CD4-positive, alpha-beta T cell treated with Interleukin-15 for 4 hours (primary cell): ENCODE results near the gene POLD4.
"Not testable (repeated sequence)": the region's sequence is repeated elsewhere in the genome, so short reads cannot be mapped to it uniquely, and the experiment has no call there.

Experiments
- DNase-seq: peaks from one replicate; pipeline ENCODE4 v3.0.0-alpha.2; 2020; ENCODE audit warnings: low spot score

The POLD4 gene

DNA sequence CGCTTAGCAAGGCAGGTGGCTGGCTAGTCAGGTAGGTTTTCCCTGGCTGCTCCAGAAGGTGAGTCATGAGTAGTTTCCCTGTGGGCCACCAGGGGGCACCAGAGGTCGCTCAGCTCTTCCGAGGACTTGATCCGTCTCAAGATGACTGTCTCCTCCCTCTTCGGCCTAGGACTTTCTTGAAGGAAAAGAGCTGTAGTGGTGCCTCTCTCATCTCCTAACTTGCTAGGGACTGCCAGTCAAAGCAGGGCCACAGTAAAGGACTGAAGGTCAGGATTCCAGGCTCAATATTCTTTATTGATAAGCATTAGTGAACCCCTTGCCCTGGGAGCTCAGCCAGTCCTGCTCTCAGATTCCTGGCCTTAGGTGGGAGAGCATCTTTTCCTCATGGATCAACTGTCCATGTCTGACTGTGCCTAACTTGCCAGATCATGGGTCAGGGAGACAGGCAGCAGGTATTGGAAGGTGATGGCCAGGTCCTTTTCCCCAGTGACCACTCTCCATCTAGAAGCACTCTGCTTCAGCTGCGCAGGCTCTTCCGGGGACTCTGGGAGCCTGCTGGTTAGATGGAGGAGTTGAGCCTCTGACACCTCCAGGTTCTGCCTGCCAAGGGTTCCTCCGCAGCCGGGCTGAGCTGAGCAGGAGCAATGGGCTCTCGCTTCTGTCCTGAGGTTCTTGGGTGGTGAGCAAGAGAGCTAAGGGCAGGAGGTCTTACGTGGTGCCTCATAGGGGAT, 1.9 kb downstream of the POLD4 start:
- peak; percentile 72 for DNase-seq

- DNase-seq = no peak
These were observed 3.3 kb downstream of the POLD4 start for GRCh38 chr11:67349928-67350465.

DNA sequence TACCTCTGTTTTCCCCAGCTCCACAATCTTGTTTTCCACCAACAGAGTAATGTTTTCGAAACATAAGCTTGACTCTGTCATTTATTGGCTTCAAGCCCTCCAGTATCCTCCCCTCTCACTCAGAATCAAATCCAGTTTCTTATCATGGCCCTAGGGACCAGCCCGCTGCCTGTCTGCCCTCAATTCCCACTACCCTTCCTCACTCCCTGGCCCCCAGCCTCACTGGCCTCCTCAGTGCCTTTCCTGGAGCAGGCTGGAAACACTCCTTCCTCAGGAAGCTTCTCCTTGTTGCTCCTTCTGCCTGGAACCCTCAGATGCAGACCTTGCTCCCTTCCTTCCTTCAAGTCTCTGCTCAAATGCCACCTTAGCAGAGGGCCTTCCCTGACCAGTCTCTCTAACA, 3.9 kb downstream of the POLD4 start:
- DNase-seq = no peak

DNA sequence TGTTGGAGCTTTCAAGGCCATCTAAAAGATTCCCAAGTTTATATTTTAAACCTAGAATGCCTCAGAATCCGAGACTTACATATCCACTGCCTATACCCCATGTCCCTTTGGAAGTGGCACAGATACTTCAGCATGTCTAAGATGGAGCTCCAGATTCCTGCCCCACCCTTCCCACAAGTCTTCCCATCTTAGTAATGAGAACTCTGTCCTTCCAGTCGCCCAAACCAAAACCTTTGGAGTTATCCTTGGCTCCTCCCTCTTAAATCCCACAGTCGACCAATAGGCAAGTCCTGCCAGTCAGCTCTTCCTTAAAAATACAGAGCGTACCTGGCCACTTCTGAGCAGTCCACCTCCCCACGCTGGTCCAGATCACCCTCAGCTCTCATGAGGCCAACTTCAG, 4.3 kb downstream of the POLD4 start:
- DNase-seq = no peak

GRCh38 chr11:67347964-67348749, 5.2 kb downstream of the POLD4 start:
- DNase-seq = no peak

GRCh38 chr11:67345920-67346819, 7.2 kb downstream of the POLD4 start:
- DNase-seq = peak; percentile 65

DNA sequence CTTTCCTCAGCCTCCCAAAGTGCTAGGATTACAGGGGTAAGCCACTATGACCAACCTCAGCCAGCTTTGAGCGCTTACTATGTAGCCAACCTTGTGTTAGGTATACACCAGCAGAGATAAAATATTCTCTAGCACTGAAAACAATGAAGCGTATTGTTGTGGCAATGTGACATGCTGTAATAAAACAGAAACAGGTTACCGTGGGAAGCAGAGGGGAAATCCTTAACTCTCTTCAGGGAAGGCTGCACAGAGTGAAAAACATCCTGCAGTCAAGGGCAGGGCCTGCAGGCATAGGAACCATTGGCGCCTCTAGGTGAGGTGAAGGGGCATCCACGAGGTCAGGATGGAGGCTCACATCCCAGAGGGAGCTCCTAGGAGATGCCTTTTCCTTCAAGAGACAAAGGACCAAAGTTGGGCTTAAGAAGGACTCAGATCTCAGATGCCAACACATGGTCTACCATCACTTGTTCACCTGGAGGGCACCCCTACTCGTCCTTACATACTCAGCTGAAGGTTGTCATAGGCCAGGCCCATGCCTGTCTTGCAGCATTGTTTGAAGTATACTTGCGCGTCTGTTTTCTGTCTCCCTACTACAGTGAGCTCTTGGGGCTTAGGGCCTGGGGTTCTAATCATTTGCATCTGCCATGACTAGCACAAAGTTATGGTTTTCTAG, 8.0 kb downstream of the POLD4 start:
- no peak for DNase-seq

- DNase-seq = no peak
These were observed 9.1 kb downstream of the POLD4 start for GRCh38 chr11:67344264-67344663.

- DNase-seq = no peak
These were observed 16.1 kb downstream of the POLD4 start for GRCh38 chr11:67337257-67337656.

DNA sequence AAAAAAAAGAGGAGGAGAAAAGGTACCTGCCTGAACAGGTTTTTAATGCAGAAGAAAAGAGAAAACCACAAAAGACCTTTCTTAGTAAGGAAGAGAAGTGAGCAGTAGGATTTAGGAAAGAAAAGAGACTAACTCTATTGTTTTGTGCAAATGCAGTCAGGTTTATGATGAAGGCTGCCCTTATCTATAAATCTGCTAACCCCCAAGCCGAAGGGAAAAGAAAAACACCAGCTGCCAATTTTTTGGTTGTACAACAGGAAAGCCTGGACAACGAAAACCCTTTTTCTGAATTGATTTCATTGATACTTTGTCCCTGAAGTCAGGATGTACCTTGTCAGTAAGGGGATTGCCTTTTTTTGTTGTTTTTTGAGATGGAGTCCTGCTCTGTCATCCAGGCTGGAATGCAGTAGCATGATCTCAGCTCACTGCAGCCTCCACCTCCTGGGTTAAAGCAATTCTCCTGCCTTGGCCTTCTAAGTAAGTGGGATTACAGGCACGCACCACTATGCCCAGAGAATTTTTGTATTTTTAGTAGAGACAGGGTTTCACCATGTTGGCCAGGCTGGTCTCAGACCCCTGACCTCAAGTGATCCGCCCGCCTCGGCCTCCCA, 21.2 kb downstream of the POLD4 start:
- DNase-seq = no peak

- no peak for DNase-seq
These were observed 29.8 kb downstream of the POLD4 start for GRCh38 chr11:67323526-67323925.

DNA sequence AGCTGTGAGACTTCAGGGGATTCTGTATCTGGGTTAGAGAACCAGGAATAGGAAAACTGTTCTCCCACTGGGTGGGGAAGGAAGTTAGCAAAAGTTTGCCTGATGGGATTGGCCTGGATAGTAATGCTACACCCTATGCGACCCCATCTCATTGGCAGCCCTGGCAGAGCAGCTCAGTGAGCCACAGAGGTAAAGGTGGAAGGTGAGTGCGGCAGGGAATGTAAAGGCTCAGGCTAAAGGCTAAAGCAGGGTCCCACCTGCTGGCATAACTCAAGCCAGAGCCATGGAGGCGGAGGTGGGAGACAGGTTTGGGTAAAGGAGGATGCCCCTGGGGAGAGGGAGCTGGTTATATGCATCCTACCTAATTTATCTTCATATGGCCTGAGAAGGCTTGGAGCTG, 31.3 kb downstream of the POLD4 start:
- no peak for DNase-seq

DNA sequence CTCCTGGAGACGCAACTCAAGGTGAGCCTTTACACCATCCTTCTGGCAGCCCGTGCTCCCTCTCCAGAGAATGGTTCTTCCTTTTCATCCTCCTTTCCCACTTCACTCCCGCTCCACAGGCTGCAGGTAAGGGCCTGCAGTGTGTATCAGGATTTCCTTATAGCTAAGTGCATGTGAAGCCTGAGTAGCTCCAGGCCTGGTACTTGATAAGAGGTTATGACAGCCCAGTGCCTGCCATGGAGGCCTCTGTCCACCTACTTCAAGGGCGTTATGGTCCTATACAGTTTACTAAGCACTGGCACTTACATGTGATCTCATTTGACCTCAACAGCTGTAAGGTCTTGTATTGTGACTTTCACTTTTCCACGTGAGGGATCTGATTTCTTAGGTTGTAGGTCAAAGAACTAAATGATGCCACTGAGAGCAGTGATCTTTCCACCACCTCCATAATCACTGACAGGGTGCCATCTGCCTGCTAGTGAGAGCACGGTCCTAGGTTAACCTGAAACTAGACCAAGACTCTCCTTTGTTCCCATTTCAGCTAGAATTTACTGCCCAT, 32.0 kb downstream of the POLD4 start:
- no peak for DNase-seq

GRCh38 chr11:67320691-67321090, 32.7 kb downstream of the POLD4 start:
- no peak for DNase-seq

- DNase-seq = no peak
These were observed 33.3 kb downstream of the POLD4 start for GRCh38 chr11:67320011-67320410.

GRCh38 chr11:67318876-67319275, 34.5 kb downstream of the POLD4 start:
- DNase-seq = not testable (repeated sequence)

DNA sequence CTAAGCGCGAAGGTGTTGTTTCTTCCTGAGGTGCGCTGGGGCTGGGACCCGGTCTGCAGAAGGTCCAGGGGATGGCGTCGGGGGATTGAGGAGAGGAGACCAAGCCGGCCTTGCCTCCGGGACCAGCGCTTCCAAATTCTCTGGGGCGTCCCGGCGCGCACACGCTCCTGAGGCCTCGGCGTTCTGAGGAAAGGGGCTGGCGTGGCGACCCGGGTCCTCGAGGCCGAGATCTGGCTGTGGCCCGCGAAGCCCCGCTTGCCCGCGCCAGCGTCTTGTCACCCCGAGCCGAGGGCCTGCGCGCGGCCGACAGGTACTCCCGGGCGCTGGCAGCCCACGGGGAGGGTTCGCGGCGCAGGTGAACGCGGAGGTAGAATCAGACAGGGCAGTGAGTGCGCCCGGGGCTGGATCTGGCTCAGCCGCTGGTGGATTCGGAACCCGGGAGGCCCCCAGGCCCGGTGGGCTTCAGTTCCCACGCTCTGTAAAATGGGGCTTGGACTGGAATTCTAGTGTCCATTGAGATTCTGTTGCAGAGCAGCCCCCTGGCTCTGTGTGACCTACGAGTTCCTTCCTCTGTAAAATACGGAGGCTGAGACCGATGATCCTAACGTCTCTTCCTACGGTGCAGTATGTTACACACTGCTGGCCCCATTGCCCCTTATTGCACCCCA, 35.3 kb downstream of the POLD4 start:
- DNase-seq = no peak

DNA sequence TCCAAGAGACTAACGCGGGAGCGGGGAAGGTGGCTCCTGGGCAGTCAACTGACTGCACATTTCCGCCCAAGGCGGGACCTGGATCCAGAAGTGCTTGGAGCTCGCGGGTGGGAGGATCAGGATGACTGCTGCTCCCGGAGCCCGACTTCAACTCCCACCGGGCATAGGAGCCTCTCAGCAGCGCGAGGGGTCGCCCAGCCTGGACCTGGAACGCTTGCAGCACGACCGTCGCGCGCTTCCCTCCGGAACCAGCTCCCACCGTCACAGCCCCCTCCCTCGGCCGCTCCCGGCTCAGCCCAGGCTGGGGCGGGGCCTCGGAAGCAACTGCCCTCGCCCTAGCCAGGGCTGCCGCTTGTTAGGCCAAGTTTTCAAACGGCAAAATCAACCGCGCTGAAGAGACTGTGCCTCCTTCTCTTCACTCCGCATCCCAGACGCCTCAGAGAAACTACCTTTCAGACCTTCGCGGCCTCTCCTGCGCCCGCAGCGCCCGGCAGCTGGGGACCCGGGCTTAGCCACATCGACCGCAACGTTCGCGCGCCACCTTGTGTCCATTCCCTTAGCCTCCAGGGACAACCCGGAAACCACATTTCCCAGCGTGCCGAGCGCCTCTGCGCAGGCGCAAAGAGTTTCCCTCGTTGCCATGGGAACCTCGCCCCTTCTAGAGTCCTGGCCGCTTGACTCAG, 36.0 kb downstream of the POLD4 start:
- peak; percentile 99 for DNase-seq

DNA sequence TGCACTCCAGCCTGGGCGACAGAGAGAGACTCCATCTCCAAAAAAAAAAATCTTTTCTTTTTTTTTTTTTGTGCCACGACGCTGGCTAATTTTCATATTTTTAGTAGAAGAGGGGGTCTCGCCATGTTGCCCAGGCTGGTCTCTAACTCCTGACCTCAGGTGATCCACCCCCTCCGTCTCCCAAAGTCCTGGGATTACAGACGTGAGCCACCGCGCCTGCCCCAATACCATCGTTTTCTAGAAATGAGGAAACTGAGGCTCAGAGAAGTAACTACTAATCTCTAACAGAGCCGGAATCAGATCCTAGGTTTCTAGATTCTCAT, 36.5 kb downstream of the POLD4 start:
- DNase-seq = no peak

DNA sequence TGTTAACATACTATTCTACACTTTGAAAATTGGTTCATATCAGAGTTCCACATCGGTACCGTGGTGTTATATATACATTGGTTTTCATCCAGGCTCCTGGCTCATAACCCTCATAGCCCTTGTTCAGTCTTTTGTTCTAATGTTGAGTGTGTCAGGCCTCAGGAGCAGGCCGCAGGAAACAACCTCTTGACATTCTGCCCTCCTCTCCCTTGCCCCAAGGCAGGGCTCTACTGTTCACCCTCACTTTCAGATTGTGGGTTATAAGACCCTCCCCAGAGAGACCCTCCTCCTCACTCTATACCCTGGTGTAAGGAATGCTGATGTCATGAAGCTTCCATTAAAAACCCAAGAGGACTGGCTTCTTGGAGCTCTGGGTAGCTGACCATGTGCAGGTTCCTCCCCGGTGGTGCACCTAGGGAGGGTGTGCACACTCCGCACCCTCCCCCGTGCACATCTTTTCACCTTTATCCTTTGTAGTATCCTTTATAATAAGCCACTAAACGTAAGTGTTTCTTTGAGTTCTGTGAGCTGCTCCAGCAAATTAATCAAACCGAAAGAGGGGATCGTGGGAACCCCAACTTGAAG, 37.9 kb downstream of the POLD4 start:
- DNase-seq = no peak
